MCF 10A (cell line): ENCODE results near the gene RASSF5. TPM values are rescaled to one million over a fixed set of nuclear protein-coding genes. Genes with fewer than 3 reads are reported as not detected.
A peak's percentile ranks its signal among the peaks of the same experiment; 100 is the strongest.
"Not testable (repeated sequence)": the region's sequence is repeated elsewhere in the genome, so short reads cannot be mapped to it uniquely, and the experiment has no call there.

Source experiments
- BruUV-seq: library from RNA; stranded (reverse); fragments of 400-500 nt; replicated peaks from 2 replicates; lab custom pipeline; 2021; lab: Mats Ljungman, UMichigan
- CTCF ChIA-PET: fragments of 300-600 bp; sonication (Branson Sonifier 250); formaldehyde crosslinking; extraction: SDS; loops from one replicate; lab custom pipeline; 2021; ENCODE audit warnings: antibody characterized with exemption, inconsistent platforms; lab: Yijun Ruan, JAX
- POLR2A ChIA-PET: fragments of 300-600, 350-650 bp; sonication (Branson Sonifier 250); formaldehyde crosslinking; extraction: SDS; loops from one replicate; lab custom pipeline; 2020; ENCODE audit warnings: antibody characterized with exemption, inconsistent platforms; lab: Yijun Ruan, JAX
- DNase-seq: peaks from one replicate; pipeline ENCODE4 v3.0.0-alpha.2; 2018; ENCODE audit not compliant: unreplicated experiment
- H3K27ac Mint-ChIP-seq: one replicate; pipeline ENCODE4 v1.8.0; 2022; ENCODE audit warnings: mild to moderate bottlenecking, low read depth, mixed read lengths; ENCODE audit not compliant: unreplicated experiment
- H3K27me3 Mint-ChIP-seq: one replicate; pipeline ENCODE4 v1.8.0; 2022; ENCODE audit warnings: mixed read lengths; ENCODE audit not compliant: insufficient read depth, unreplicated experiment
- H3K36me3 Mint-ChIP-seq: one replicate; pipeline ENCODE4 v1.8.0; 2022; ENCODE audit warnings: mild to moderate bottlenecking, moderate library complexity, mixed read lengths; ENCODE audit not compliant: insufficient read depth, unreplicated experiment
- H3K4me1 Mint-ChIP-seq: one replicate; pipeline ENCODE4 v1.8.0; 2022; ENCODE audit warnings: mixed read lengths; ENCODE audit not compliant: insufficient read depth, unreplicated experiment
- H3K4me3 Mint-ChIP-seq: one replicate; pipeline ENCODE4 v1.8.0; 2022; ENCODE audit warnings: mild to moderate bottlenecking, moderate library complexity, mixed read lengths; ENCODE audit not compliant: unreplicated experiment
- H3K9me3 Mint-ChIP-seq: one replicate; pipeline ENCODE4 v1.8.0; 2022; ENCODE audit warnings: mixed read lengths; ENCODE audit not compliant: unreplicated experiment
- intact Hi-C: fragments of 100-400 bp; cut with micrococcal nuclease; formaldehyde crosslinking; loops from 2 replicates; pipeline ENCODE4 v1.14.1; 2022
- total RNA-seq: library from RNA; stranded (reverse); gene quantifications from 2 replicates; pipeline ENCODE4 v1.2.3, GENCODE V29; 2022
- TF ChIP-seq, protein P1 (sequence below): fragments of 200-600 bp; IDR thresholded peaks from one replicate; pipeline ENCODE4 v1.8.0; 2022; ENCODE audit warnings: antibody characterized with exemption, mild to moderate bottlenecking; ENCODE audit not compliant: unreplicated experiment

The RASSF5 gene
- total RNA-seq, 1 experiment from 2014 or later: 8.3 TPM

DNA sequence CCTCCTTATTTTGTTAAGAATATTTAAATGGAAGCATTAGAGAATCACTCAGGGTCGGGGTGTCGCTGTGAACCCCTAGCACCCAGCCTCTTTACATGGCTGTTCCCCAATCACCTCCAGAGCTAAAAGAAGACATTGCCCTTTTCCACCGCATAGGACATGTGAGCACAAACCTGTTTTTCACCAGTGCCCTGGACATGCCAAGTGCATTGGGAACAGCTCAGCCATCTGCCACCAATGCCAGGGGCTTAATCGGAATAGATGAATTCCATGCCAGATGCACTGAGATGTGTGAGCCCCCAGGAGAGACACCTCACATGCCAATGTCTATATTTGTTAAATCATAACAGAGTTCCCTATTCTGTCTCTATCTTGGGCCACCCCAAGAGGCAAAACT, 71.6 kb downstream of the RASSF5 start:
- ChIA-PET CTCF (interaction anchor here (1.2 to 22.6 kb wide), 6 partner anchors 13 to 147 kb away, joined by 4 to 851 read pairs (median 138); partner anchors contain the start of gene RASSF5), POLR2A (interaction anchor here (0.9 to 1.6 kb wide), 2 partner anchors 9 to 25 kb away, joined by 3 read pairs; no protein-coding TSS in a partner anchor)
- Mint-ChIP-seq H3K4me1 (peaks cover 17% of the 10 kb centered on the region), H3K9me3 (no peaks in the 10 kb centered on the region), H3K27ac (no peak overlapping the region), H3K36me3 (no peaks in the 10 kb centered on the region), H3K27me3 (no peaks in the 10 kb centered on the region), H3K4me3 (no peak overlapping the region)
- intact Hi-C loops: no loop called here
- DNase-seq: no peak
- no TSS peak for BruUV-seq
- TF ChIP-seq, protein P1, sequence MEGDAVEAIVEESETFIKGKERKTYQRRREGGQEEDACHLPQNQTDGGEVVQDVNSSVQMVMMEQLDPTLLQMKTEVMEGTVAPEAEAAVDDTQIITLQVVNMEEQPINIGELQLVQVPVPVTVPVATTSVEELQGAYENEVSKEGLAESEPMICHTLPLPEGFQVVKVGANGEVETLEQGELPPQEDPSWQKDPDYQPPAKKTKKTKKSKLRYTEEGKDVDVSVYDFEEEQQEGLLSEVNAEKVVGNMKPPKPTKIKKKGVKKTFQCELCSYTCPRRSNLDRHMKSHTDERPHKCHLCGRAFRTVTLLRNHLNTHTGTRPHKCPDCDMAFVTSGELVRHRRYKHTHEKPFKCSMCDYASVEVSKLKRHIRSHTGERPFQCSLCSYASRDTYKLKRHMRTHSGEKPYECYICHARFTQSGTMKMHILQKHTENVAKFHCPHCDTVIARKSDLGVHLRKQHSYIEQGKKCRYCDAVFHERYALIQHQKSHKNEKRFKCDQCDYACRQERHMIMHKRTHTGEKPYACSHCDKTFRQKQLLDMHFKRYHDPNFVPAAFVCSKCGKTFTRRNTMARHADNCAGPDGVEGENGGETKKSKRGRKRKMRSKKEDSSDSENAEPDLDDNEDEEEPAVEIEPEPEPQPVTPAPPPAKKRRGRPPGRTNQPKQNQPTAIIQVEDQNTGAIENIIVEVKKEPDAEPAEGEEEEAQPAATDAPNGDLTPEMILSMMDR: no peak

- H3K9me3 Mint-ChIP-seq: no peaks in the 10 kb centered on the region
- BruUV-seq: no TSS peak
- H3K27me3 Mint-ChIP-seq: no peaks in the 10 kb centered on the region
- ChIA-PET CTCF (interaction anchor here (0.6 to 22.6 kb wide), 19 partner anchors 9 to 393 kb away, joined by 3 to 851 read pairs (median 6); partner anchors contain the start of genes EIF2D and RASSF5), POLR2A (interaction anchor here (1.6 kb wide), 1 partner anchor 10 kb away, joined by 3 read pairs; no protein-coding TSS in a partner anchor)
- no peak overlapping the region for H3K4me3 Mint-ChIP-seq
- no peaks in the 10 kb centered on the region for H3K36me3 Mint-ChIP-seq
- TF ChIP-seq, protein P1: no peak
- peak; percentile 23 for DNase-seq
- intact Hi-C loops: no loop called here
- H3K27ac Mint-ChIP-seq: no peak overlapping the region
- H3K4me1 Mint-ChIP-seq: peaks cover 17% of the 10 kb centered on the region
Measured at GRCh38 chr1:206579747-206580437, 72.6 kb downstream of the RASSF5 start.

DNA sequence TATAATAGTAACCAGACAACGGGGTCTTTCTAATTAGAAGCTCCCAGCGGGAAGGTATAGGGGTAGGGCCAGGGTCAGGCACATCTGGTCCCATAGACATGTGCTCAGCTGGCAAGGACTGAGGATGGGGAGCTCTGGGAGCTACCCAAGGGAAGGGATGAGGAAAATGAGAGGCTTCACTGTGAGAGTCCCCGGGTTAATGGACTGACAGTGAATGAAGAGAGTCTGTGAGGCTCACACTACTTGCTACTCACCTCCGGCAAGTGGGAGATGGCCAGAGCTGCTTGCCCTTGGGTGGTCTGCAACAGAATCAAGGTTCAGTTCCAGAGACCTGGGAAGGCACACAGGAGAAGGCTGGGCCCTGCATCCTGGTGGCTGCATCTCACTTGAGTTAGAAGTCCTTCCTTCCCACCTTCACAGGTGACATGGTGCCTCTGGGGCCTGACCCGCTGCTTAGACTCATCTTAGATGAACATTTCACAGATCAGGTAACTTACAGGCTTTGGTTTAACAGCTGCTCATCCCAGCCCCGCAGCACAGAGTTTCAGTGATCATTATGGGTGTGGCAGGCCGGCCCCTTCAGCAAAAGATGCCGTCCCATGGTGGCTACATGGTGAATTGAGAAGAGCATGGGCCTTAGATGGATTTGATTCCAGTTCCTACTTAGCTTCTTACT, 73.2 kb downstream of the RASSF5 start:
- intact Hi-C loops: no loop called here
- DNase-seq: no peak
- no peak overlapping the region for H3K4me3 Mint-ChIP-seq

GRCh38 chr1:206581114-206581497, 73.8 kb downstream of the RASSF5 start:
- H3K36me3 Mint-ChIP-seq, H3K27me3 Mint-ChIP-seq, BruUV-seq, H3K4me3 Mint-ChIP-seq, H3K27ac Mint-ChIP-seq, H3K9me3 Mint-ChIP-seq, intact Hi-C loops, DNase-seq: not testable (repeated sequence)
- H3K4me1 Mint-ChIP-seq: peaks cover 15% of the 10 kb centered on the region
- ChIA-PET CTCF (interaction anchor here (0.6 to 22.6 kb wide), 19 partner anchors 7 to 548 kb away, joined by 3 to 851 read pairs (median 5); partner anchors contain the start of genes EIF2D and RASSF5), POLR2A (interaction anchor here (1.0 to 1.1 kb wide), 2 partner anchors 10 to 82 kb away, joined by 3 read pairs; no protein-coding TSS in a partner anchor)

More for the DNA sequence above, 73.2 kb downstream of the RASSF5 start:
- POLR2A ChIA-PET: interaction anchor here (1.0 to 1.1 kb wide), 2 partner anchors 11 to 82 kb away, joined by 3 read pairs; no protein-coding TSS in a partner anchor
- Mint-ChIP-seq H3K4me1 (peaks cover 15% of the 10 kb centered on the region), H3K27ac (no peak overlapping the region), H3K27me3 (no peaks in the 10 kb centered on the region), H3K36me3 (peaks cover 4% of the 10 kb centered on the region), H3K9me3 (no peaks in the 10 kb centered on the region)
- no TSS peak for BruUV-seq
- TF ChIP-seq, protein P1: no peak
- CTCF ChIA-PET: interaction anchor here (0.5 to 22.6 kb wide), 22 partner anchors 8 to 548 kb away, joined by 3 to 851 read pairs (median 4); partner anchors contain the start of genes EIF2D and RASSF5
